Measurements from ENCODE around the gene ADAM19. TPM values are rescaled to one million over a fixed set of nuclear protein-coding genes. Genes with fewer than 3 reads are reported as not detected.
"Not testable (repeated sequence)": the region's sequence is repeated elsewhere in the genome, so short reads cannot be mapped to it uniquely, and the experiment has no call there.

Gene ADAM19
- total and polyA plus RNA-seq, 2 experiments from 2014 or later = 9.1 to 13.2 TPM

DNA sequence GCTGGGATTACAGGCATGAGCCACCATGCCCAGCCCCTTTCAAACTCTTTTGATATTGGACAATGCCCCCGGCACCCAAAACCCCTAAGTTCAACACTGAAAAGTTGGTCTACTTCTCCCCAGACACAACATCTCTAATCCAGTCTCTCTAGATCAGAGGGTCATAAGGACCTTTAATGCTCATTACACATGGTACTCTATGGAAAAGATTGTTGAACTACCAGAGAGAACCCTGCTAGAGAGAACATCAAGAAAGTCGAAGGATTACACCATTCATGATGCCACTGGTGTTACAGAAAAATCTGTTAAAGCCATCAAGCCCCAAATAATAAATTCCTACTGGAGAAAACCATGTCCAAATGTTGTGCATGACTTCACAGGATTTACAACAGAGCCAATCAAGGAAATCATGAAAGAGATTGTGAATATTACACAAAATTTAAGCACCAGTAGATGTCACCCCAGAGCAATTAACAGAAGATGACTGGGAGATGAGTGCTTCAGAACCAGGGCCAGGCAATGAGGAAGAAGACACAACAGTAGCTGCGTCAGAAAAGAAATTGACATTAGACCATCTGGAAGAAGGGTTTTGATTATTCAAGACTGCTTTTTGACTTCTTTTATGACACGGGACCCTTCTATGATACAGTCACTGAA lies 143.9 kb downstream of the ADAM19 start:
- no peak overlapping the region for H2AFZ ChIP-seq

DNA sequence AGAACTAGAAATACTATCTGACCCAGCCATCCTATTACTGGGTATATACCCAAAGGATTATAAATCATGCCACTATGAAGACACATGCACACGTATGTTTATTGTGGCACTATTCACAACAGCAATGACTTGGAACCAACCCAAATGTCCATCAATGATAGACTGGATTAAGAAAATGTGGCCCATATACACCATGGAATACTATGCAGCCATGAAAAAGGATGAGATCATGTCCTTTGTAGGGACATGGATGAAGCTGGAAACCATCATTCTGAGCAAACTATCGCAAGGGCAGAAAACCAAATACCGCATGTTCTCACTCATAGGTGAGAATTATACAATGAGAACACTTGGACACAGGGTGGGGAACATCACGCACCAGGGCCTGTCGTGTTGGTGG lies 145.7 kb downstream of the ADAM19 start:
- DNase-seq (ENCODE audit: low spot score); H3K27me3 Mint-ChIP-seq (ENCODE audit: insufficient read depth, low read depth, poor library complexity); H3K27ac ChIP-seq (ENCODE audit: low read depth); H3K4me1 Mint-ChIP-seq; H3K4me3 Mint-ChIP-seq; H3K79me2 ChIP-seq (replicated peaks; ENCODE audit: insufficient read depth); H3K4me3 ChIP-seq; H3K4me1 ChIP-seq (ENCODE audit: insufficient read depth); H3K36me3 ChIP-seq (ENCODE audit: insufficient read depth); H3K27ac Mint-ChIP-seq; H2AFZ ChIP-seq; H3K9me2 ChIP-seq (ENCODE audit: insufficient read depth); H3K4me2 ChIP-seq; H3K27me3 ChIP-seq (ENCODE audit: insufficient read depth); H3K36me3 Mint-ChIP-seq (ENCODE audit: low read depth); H4K20me1 ChIP-seq (replicated peaks; ENCODE audit: insufficient read depth); H3F3A ChIP-seq (replicated peaks; ENCODE audit: low read depth); ATAC-seq: not testable (repeated sequence)
- H3K9me3 Mint-ChIP-seq = peaks cover 12% of the 10 kb centered on the region; the same call in 2 of the 3 replicates

More for the DNA sequence above, 143.9 kb downstream of the ADAM19 start:
- no peak for TF ChIP-seq POLR2AphosphoS5 (IDR thresholded peaks at IDR 0.05; ENCODE audit: low read depth)
- TF ChIP-seq, protein P1, sequence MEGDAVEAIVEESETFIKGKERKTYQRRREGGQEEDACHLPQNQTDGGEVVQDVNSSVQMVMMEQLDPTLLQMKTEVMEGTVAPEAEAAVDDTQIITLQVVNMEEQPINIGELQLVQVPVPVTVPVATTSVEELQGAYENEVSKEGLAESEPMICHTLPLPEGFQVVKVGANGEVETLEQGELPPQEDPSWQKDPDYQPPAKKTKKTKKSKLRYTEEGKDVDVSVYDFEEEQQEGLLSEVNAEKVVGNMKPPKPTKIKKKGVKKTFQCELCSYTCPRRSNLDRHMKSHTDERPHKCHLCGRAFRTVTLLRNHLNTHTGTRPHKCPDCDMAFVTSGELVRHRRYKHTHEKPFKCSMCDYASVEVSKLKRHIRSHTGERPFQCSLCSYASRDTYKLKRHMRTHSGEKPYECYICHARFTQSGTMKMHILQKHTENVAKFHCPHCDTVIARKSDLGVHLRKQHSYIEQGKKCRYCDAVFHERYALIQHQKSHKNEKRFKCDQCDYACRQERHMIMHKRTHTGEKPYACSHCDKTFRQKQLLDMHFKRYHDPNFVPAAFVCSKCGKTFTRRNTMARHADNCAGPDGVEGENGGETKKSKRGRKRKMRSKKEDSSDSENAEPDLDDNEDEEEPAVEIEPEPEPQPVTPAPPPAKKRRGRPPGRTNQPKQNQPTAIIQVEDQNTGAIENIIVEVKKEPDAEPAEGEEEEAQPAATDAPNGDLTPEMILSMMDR (conservative IDR thresholded peaks at IDR 0.05; ENCODE audit: low read depth in 2 of 2) = peak; percentile 57 to 70
- H3F3A ChIP-seq (replicated peaks; ENCODE audit: low read depth) = no peaks in the 10 kb centered on the region
- no peak overlapping the region for H3K4me3 ChIP-seq
- H3K27ac Mint-ChIP-seq = no peak overlapping the region
- H3K36me3 Mint-ChIP-seq (ENCODE audit: low read depth) = no peaks in the 10 kb centered on the region
- DNase-seq (ENCODE audit: low spot score) (peak; percentile 65), ATAC-seq (peak; percentile 73)
- no peaks in the 10 kb centered on the region for H4K20me1 ChIP-seq (replicated peaks; ENCODE audit: insufficient read depth)
- H3K79me2 ChIP-seq (replicated peaks; ENCODE audit: insufficient read depth) = no peaks in the 10 kb centered on the region
- no peaks in the 10 kb centered on the region for H3K9me2 ChIP-seq (ENCODE audit: insufficient read depth)
- no peaks in the 10 kb centered on the region for H3K4me1 ChIP-seq (ENCODE audit: insufficient read depth)
- H3K27me3 Mint-ChIP-seq (ENCODE audit: insufficient read depth, low read depth, poor library complexity) = peaks cover 10% of the 10 kb centered on the region
- no peak overlapping the region for H3K4me2 ChIP-seq
- no peak overlapping the region for H3K27ac ChIP-seq (ENCODE audit: low read depth)
- no peaks in the 10 kb centered on the region for H3K4me1 Mint-ChIP-seq
- H3K4me3 Mint-ChIP-seq = no peak overlapping the region
- H3K9me3 Mint-ChIP-seq = peaks cover 4% of the 10 kb centered on the region; the same call in 1 of the 3 replicates
- no peaks in the 10 kb centered on the region for H3K27me3 ChIP-seq (ENCODE audit: insufficient read depth)
- H3K36me3 ChIP-seq (ENCODE audit: insufficient read depth) = peaks cover 3% of the 10 kb centered on the region; the same call in 1 of the 2 replicates

Small RNAs within 50 kb of the gene (small RNA-seq; reads per million reads assigned to genes)
- gene RNU6-390P (ENCODE audit: low replicate concordance) = not detected

Other genes with a start within 250 kb of the ADAM19 start
- 0.21 and 0.27 TPM in 2 replicates for gene NIPAL4, start 115.6 kb downstream of the ADAM19 start, total RNA-seq (2014; rRNA removed; shearing (Covaris generic))
- gene NIPAL4, start 115.6 kb downstream of the ADAM19 start, polyA plus RNA-seq (2016; fragmentation: Nextera tagmentation; extraction: Ambion mirVana) = 0.10 TPM in 1 of 2 replicates, not detected in the other
- 1.3 and 1.4 TPM in 2 replicates for gene SOX30, start 76.7 kb upstream of the ADAM19 start, total RNA-seq (2014; rRNA removed; shearing (Covaris generic))
- 0.43 and 0.47 TPM in 2 replicates for gene SOX30, start 76.7 kb upstream of the ADAM19 start, polyA plus RNA-seq (2016; fragmentation: Nextera tagmentation; extraction: Ambion mirVana)
- not detected in 2 replicates for gene C5orf52, start 95.8 kb upstream of the ADAM19 start, total RNA-seq (2014; rRNA removed; shearing (Covaris generic))
- not detected in 2 replicates for gene C5orf52, start 95.8 kb upstream of the ADAM19 start, polyA plus RNA-seq (2016; fragmentation: Nextera tagmentation; extraction: Ambion mirVana)
- 11.8 and 12.2 TPM in 2 replicates for gene THG1L, start 155.6 kb upstream of the ADAM19 start, total RNA-seq (2014; rRNA removed; shearing (Covaris generic))
- 13.8 and 15.9 TPM in 2 replicates for gene THG1L, start 155.6 kb upstream of the ADAM19 start, polyA plus RNA-seq (2016; fragmentation: Nextera tagmentation; extraction: Ambion mirVana)
- gene LSM11, start 167.9 kb upstream of the ADAM19 start, total RNA-seq (2014; rRNA removed; shearing (Covaris generic)) = 3.8 and 3.9 TPM in 2 replicates
- gene LSM11, start 167.9 kb upstream of the ADAM19 start, polyA plus RNA-seq (2016; fragmentation: Nextera tagmentation; extraction: Ambion mirVana) = 1.2 TPM in 2 replicates

Measured in GM23338 (cell line).